Erythroblast (primary cell): ENCODE measurements around the gene LRFN5.

Experiments
- GATA1 ChIP-seq: IDR thresholded peaks from 2 replicates; pipeline ENCODE4 v1.6.1; 2011; ENCODE audit warnings: low read depth, mild to moderate bottlenecking, control low read depth, low read length, moderate library complexity
- POLR2A ChIP-seq: IDR thresholded peaks from 2 replicates; pipeline ENCODE4 v1.6.1; 2011; ENCODE audit warnings: mild to moderate bottlenecking, low read length

DNA sequence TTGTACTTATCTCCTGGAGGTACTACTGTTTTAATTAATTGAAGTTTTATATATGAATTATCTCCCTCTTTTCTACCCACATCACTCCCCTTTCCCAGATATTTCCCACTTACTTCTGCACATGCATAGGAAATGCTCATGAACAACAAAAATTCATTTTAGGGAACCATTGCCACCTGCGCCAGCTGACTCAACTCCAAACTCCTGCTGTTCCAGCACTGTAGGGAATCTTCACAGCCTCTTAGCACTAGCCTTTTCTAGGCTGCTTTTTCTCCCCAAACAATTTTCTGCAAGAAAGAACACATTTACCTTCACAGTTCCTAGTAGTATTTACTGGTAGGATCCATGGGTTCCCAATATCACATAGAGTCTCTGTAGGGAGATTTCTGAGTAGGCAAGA lies 268.4 kb downstream of the LRFN5 start:
- no peak for TF ChIP-seq POLR2A
- TF ChIP-seq GATA1 = no peak
